Measurements from ENCODE around the gene PRR3.

Gene PRR3

GRCh38 chr6:30570263-30570662 lies 13.2 kb downstream of the PRR3 start:
- peak overlapping the region in 4 of 5 donors; percentile 84 to 97 (median 90) for H3K9ac ChIP-seq (ENCODE audit: low read length in 5 of 5)
- peak overlapping the region; percentile 81 to 95 (median 90) for H3K4me3 ChIP-seq (ENCODE audit: low read depth in 1 of 5, low read length in 5 of 5)

DNA sequence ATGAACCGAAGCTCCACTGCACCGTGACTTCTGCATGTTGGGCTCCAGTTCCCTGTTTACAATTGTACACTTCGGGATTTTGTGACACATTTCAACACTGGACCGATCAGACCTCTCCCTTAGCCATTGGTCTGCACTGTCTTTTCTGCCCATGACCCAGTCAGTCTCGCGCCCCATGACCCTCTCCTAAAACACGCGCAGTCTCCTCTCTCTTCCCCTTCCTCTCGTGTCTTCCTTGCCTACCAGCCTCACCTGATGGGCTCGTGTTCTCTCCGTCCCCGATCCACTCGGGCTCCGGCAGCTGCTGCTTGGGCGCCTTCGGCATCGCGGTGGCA lies 13.6 kb downstream of the PRR3 start:
- Histone ChIP-seq H3K9ac (ENCODE audit: low read length in 5 of 5) (peak overlapping the region; percentile 30 to 97 (median 84)), H3K9me3 (ENCODE audit: control insufficient read depth in 5 of 5, low read length in 5 of 5) (no peaks in the 10 kb centered on the region), H3K4me3 (ENCODE audit: low read depth in 1 of 5, low read length in 5 of 5) (peak overlapping the region; percentile 81 to 95 (median 90)), H3K27ac (ENCODE audit: low read depth, low read length) (peak overlapping the region; percentile 95), H3K4me1 (ENCODE audit: control insufficient read depth in 5 of 5, insufficient read depth in 5 of 5, low read length in 5 of 5) (peaks cover 3 to 40% (median 32%) of the 10 kb centered on the region in 5 donors), H3K36me3 (ENCODE audit: control insufficient read depth in 5 of 5, insufficient read depth in 5 of 5, low read length in 5 of 5) (peaks cover 0 to 4% (median 0%) of the 10 kb centered on the region in 5 donors), H3K27me3 (ENCODE audit: control insufficient read depth in 5 of 5, insufficient read depth in 4 of 5, low read length in 5 of 5) (no peaks in the 10 kb centered on the region)

More at GRCh38 chr6:30570263-30570662, 13.2 kb downstream of the PRR3 start:
- Histone ChIP-seq H3K9me3 (ENCODE audit: control insufficient read depth in 5 of 5, low read length in 5 of 5) (no peaks in the 10 kb centered on the region), H3K4me1 (ENCODE audit: control insufficient read depth in 5 of 5, insufficient read depth in 5 of 5, low read length in 5 of 5) (peaks cover 3 to 41% (median 32%) of the 10 kb centered on the region in 5 donors), H3K27me3 (ENCODE audit: control insufficient read depth in 5 of 5, insufficient read depth in 4 of 5, low read length in 5 of 5) (no peaks in the 10 kb centered on the region), H3K36me3 (ENCODE audit: control insufficient read depth in 5 of 5, insufficient read depth in 5 of 5, low read length in 5 of 5) (peaks cover 0 to 4% (median 0%) of the 10 kb centered on the region in 5 donors), H3K27ac (ENCODE audit: low read depth, low read length) (no peak overlapping the region)

DNA sequence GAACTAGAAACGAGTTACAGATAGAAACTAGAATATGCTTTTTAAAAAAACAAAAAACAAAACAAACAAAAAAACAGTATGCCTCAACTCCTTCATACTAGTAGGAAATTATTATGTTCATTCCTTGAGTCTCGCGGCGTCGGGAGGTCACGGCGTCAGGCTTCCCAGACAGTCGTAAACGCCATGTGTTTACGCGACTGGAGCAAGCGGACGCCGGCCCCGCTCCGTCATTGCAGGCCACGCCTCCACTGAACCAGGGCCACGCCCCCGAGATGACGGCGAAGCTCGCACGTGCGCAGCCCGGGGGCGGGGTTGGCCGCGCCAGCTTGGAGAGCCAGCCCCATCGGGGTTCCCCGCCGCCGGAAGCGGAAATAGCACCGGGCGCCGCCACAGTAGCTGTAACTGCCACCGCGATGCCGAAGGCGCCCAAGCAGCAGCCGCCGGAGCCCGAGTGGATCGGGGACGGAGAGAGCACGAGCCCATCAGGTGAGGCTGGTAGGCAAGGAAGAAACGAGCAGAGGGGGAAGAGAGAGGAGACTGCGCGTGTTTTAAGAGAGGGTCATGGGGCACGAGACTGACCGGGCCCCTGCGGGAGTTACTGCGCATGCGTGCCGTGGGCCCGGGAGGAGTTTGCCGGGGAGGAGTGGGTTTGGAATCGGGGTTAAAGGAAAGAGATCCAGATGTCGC lies 14.1 kb downstream of the PRR3 start, which contains the start of gene ABCF1:
TSS of gene ABCF1 (plus strand) at position 368 of the 687 bp plus-strand sequence. CDS start at position 414, 46 bp downstream.
- Histone ChIP-seq H3K9ac (ENCODE audit: low read length in 5 of 5) (peak within 1 kb of the TSS; percentile 64 to 97 (median 84)), H3K4me1 (ENCODE audit: control insufficient read depth in 5 of 5, insufficient read depth in 5 of 5, low read length in 5 of 5) (peaks cover 3 to 36% (median 32%) of the 10 kb centered on the region in 5 donors), H3K36me3 (ENCODE audit: control insufficient read depth in 5 of 5, insufficient read depth in 5 of 5, low read length in 5 of 5) (peaks cover 0 to 4% (median 0%) of the 10 kb centered on the region in 5 donors), H3K9me3 (ENCODE audit: control insufficient read depth in 5 of 5, low read length in 5 of 5) (no peaks in the 10 kb centered on the region), H3K27me3 (ENCODE audit: control insufficient read depth in 5 of 5, insufficient read depth in 4 of 5, low read length in 5 of 5) (no peaks in the 10 kb centered on the region), H3K4me3 (ENCODE audit: low read depth in 1 of 5, low read length in 5 of 5) (peak within 1 kb of the TSS; percentile 81 to 95 (median 90)), H3K27ac (ENCODE audit: low read depth, low read length) (peak within 1 kb of the TSS; percentile 95)

DNA sequence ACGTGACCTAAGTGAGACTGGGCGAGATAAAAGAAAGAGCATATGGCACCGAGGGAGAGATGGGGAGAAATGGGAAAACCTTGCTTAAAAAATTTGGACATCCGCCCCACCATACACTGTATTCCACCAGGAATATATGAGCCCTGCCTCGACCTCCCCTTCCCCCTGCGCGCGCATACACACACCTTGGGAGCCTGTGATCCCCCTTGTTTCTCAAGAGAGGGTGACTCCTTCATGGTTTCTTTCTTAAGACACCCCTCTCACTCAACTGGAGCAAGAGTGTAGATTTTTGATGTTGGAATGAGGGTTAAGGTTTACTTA lies 14.6 kb downstream of the PRR3 start:
- Histone ChIP-seq H3K36me3 (ENCODE audit: control insufficient read depth in 5 of 5, insufficient read depth in 5 of 5, low read length in 5 of 5) (peaks cover 0 to 4% (median 2%) of the 10 kb centered on the region in 5 donors), H3K27ac (ENCODE audit: low read depth, low read length) (peak overlapping the region; percentile 95), H3K4me1 (ENCODE audit: control insufficient read depth in 5 of 5, insufficient read depth in 5 of 5, low read length in 5 of 5) (peaks cover 3 to 36% (median 32%) of the 10 kb centered on the region in 5 donors), H3K27me3 (ENCODE audit: control insufficient read depth in 5 of 5, insufficient read depth in 4 of 5, low read length in 5 of 5) (no peaks in the 10 kb centered on the region), H3K4me3 (ENCODE audit: low read depth in 1 of 5, low read length in 5 of 5) (peak overlapping the region; percentile 81 to 93 (median 90)), H3K9ac (ENCODE audit: low read length in 5 of 5) (peak overlapping the region; percentile 64 to 97 (median 84)), H3K9me3 (ENCODE audit: control insufficient read depth in 5 of 5, low read length in 5 of 5) (no peaks in the 10 kb centered on the region)

DNA sequence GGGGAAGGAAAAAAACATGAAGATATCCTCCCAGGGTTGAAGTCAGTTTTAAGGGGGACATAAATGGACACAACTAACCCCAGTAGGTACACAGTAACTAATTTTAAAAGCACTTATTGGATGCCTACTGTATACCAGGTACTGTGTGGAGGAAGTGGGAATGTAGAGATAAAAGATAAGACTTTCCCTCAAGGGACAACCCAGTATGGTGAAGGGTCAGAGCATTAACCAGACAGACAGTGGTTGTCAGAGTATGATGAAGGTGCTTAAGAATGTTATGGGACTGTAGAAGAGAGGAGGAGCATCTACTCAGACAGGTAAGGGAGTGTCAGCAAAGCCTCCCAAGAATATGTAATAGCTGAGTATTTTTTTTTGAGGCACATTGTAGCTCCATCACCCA lies 15.1 kb downstream of the PRR3 start:
- Histone ChIP-seq H3K9me3 (ENCODE audit: control insufficient read depth in 5 of 5, low read length in 5 of 5) (no peaks in the 10 kb centered on the region), H3K4me1 (ENCODE audit: control insufficient read depth in 5 of 5, insufficient read depth in 5 of 5, low read length in 5 of 5) (peaks cover 3 to 36% (median 32%) of the 10 kb centered on the region in 5 donors), H3K36me3 (ENCODE audit: control insufficient read depth in 5 of 5, insufficient read depth in 5 of 5, low read length in 5 of 5) (peaks cover 3 to 8% (median 3%) of the 10 kb centered on the region in 5 donors), H3K4me3 (ENCODE audit: low read depth in 1 of 5, low read length in 5 of 5) (peak overlapping the region; percentile 81 to 93 (median 90)), H3K27me3 (ENCODE audit: control insufficient read depth in 5 of 5, insufficient read depth in 4 of 5, low read length in 5 of 5) (no peaks in the 10 kb centered on the region), H3K27ac (ENCODE audit: low read depth, low read length) (peak overlapping the region; percentile 95), H3K9ac (ENCODE audit: low read length in 5 of 5) (peak overlapping the region; percentile 64 to 97 (median 84))

GRCh38 chr6:30573113-30573512 lies 16.0 kb downstream of the PRR3 start:
- no peak overlapping the region for H3K27ac ChIP-seq (ENCODE audit: low read depth, low read length)
- H3K9ac ChIP-seq (ENCODE audit: low read length in 5 of 5), result peak overlapping the region in 3 of 5 donors; percentile 0 to 96 (median 11)
- peaks cover 3 to 36% (median 32%) of the 10 kb centered on the region in 5 donors for H3K4me1 ChIP-seq (ENCODE audit: control insufficient read depth in 5 of 5, insufficient read depth in 5 of 5, low read length in 5 of 5)
- no peak overlapping the region for H3K4me3 ChIP-seq (ENCODE audit: low read depth in 1 of 5, low read length in 5 of 5)
- no peaks in the 10 kb centered on the region for H3K27me3 ChIP-seq (ENCODE audit: control insufficient read depth in 5 of 5, insufficient read depth in 4 of 5, low read length in 5 of 5)
- no peaks in the 10 kb centered on the region for H3K9me3 ChIP-seq (ENCODE audit: control insufficient read depth in 5 of 5, low read length in 5 of 5)
- peaks cover 6 to 17% (median 13%) of the 10 kb centered on the region in 5 donors for H3K36me3 ChIP-seq (ENCODE audit: control insufficient read depth in 5 of 5, insufficient read depth in 5 of 5, low read length in 5 of 5)

GRCh38 chr6:30578051-30578450 lies 21.0 kb downstream of the PRR3 start:
- no peak overlapping the region for H3K27ac ChIP-seq (ENCODE audit: low read depth, low read length)
- peaks cover 13 to 63% (median 54%) of the 10 kb centered on the region in 5 donors for H3K36me3 ChIP-seq (ENCODE audit: control insufficient read depth in 5 of 5, insufficient read depth in 5 of 5, low read length in 5 of 5)
- H3K9ac ChIP-seq (ENCODE audit: low read length in 5 of 5), result no peak overlapping the region

DNA sequence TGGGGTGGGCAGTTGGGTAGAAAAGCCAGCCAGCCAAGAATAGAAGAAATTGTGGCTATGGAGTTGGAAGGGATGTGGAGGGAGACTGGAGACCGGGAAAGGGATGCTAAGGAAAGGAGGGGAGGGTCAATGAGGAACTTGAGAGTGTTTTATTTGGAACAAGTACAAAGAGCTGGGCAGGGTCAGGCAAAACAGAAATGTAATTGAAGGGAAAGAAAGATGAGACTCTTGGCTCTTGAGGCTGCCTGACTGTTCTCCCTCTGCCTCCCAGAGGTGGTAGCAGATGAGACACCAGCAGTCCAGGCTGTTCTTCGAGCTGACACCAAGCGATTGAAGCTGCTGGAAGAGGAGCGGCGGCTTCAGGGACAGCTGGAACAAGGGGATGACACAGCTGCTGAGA lies 26.8 kb downstream of the PRR3 start:
- no peaks in the 10 kb centered on the region for H3K9me3 ChIP-seq (ENCODE audit: control insufficient read depth in 5 of 5, low read length in 5 of 5)
- H3K27me3 ChIP-seq (ENCODE audit: control insufficient read depth in 5 of 5, insufficient read depth in 4 of 5, low read length in 5 of 5), result no peaks in the 10 kb centered on the region
- H3K36me3 ChIP-seq (ENCODE audit: control insufficient read depth in 5 of 5, insufficient read depth in 5 of 5, low read length in 5 of 5), result peaks cover 8 to 96% (median 82%) of the 10 kb centered on the region in 5 donors
- H3K27ac ChIP-seq (ENCODE audit: low read depth, low read length), result no peak overlapping the region
- H3K4me1 ChIP-seq (ENCODE audit: control insufficient read depth in 5 of 5, insufficient read depth in 5 of 5, low read length in 5 of 5), result peaks cover 0 to 3% (median 0%) of the 10 kb centered on the region in 5 donors
- no peak overlapping the region for H3K9ac ChIP-seq (ENCODE audit: low read length in 5 of 5)
- H3K4me3 ChIP-seq (ENCODE audit: low read depth in 1 of 5, low read length in 5 of 5), result no peak overlapping the region

More at GRCh38 chr6:30578051-30578450, 21.0 kb downstream of the PRR3 start:
- H3K27me3 ChIP-seq (ENCODE audit: control insufficient read depth in 5 of 5, insufficient read depth in 4 of 5, low read length in 5 of 5), result no peaks in the 10 kb centered on the region
- H3K4me3 ChIP-seq (ENCODE audit: low read depth in 1 of 5, low read length in 5 of 5), result no peak overlapping the region
- no peaks in the 10 kb centered on the region for H3K9me3 ChIP-seq (ENCODE audit: control insufficient read depth in 5 of 5, low read length in 5 of 5)
- H3K4me1 ChIP-seq (ENCODE audit: control insufficient read depth in 5 of 5, insufficient read depth in 5 of 5, low read length in 5 of 5), result peaks cover 0 to 11% (median 7%) of the 10 kb centered on the region in 5 donors

- Histone ChIP-seq H3K4me3 (ENCODE audit: low read depth in 1 of 5, low read length in 5 of 5) (no peak overlapping the region), H3K27me3 (ENCODE audit: control insufficient read depth in 5 of 5, insufficient read depth in 4 of 5, low read length in 5 of 5) (no peaks in the 10 kb centered on the region), H3K9ac (ENCODE audit: low read length in 5 of 5) (no peak overlapping the region), H3K27ac (ENCODE audit: low read depth, low read length) (no peak overlapping the region), H3K36me3 (ENCODE audit: control insufficient read depth in 5 of 5, insufficient read depth in 5 of 5, low read length in 5 of 5) (peaks cover 6 to 90% (median 64%) of the 10 kb centered on the region in 5 donors), H3K9me3 (ENCODE audit: control insufficient read depth in 5 of 5, low read length in 5 of 5) (no peaks in the 10 kb centered on the region), H3K4me1 (ENCODE audit: control insufficient read depth in 5 of 5, insufficient read depth in 5 of 5, low read length in 5 of 5) (peaks cover 0 to 13% (median 0%) of the 10 kb centered on the region in 5 donors)
These were observed 32.8 kb downstream of the PRR3 start for GRCh38 chr6:30589754-30590358.

GRCh38 chr6:30590509-30590908 lies 33.4 kb downstream of the PRR3 start:
- Histone ChIP-seq H3K4me3 (ENCODE audit: low read depth in 1 of 5, low read length in 5 of 5) (no peak overlapping the region), H3K9ac (ENCODE audit: low read length in 5 of 5) (no peak overlapping the region), H3K9me3 (ENCODE audit: control insufficient read depth in 5 of 5, low read length in 5 of 5) (no peaks in the 10 kb centered on the region), H3K36me3 (ENCODE audit: control insufficient read depth in 5 of 5, insufficient read depth in 5 of 5, low read length in 5 of 5) (peaks cover 6 to 86% (median 58%) of the 10 kb centered on the region in 5 donors), H3K4me1 (ENCODE audit: control insufficient read depth in 5 of 5, insufficient read depth in 5 of 5, low read length in 5 of 5) (peaks cover 0 to 13% (median 0%) of the 10 kb centered on the region in 5 donors), H3K27ac (ENCODE audit: low read depth, low read length) (no peak overlapping the region), H3K27me3 (ENCODE audit: control insufficient read depth in 5 of 5, insufficient read depth in 4 of 5, low read length in 5 of 5) (no peaks in the 10 kb centered on the region)
